OCI-LY1 (cell line): ENCODE measurements around the gene ABHD17A.
A peak's percentile ranks its signal among the peaks of the same experiment; 100 is the strongest.

Experiments
- H2AFZ ChIP-seq: fragments of 200-600 bp; sonication (generic), shearing (Covaris generic); 2 replicates; pipeline ENCODE4 v1.6.0; 2014; ENCODE audit warnings: antibody characterized with exemption, mild to moderate bottlenecking, low read length
- H3F3A ChIP-seq: fragments of 200-600 bp; sonication (generic), shearing (Covaris generic); 2 replicates; pipeline ENCODE4 v1.6.0; 2014; ENCODE audit warnings: mild to moderate bottlenecking, antibody characterized with exemption, low read length, moderate library complexity; ENCODE audit not compliant: insufficient read depth
- H3K27ac ChIP-seq: fragments of 200-600 bp; sonication (generic); 2 replicates; pipeline ENCODE4 v1.5.1; 2014; ENCODE audit warnings: low read length, mixed run types, mild to moderate bottlenecking, low read depth; ENCODE audit not compliant: poor library complexity, severe bottlenecking
- H3K27me3 ChIP-seq: fragments of 200-600 bp; sonication (generic); 2 replicates; pipeline ENCODE4 v1.6.0; 2014; ENCODE audit warnings: antibody characterized with exemption, mild to moderate bottlenecking, low read length, moderate library complexity; ENCODE audit not compliant: insufficient read depth
- H3K36me3 ChIP-seq: fragments of 200-600 bp; sonication (generic); 2 replicates; pipeline ENCODE4 v1.6.1; 2014; ENCODE audit warnings: mild to moderate bottlenecking, antibody characterized with exemption, low read length, moderate library complexity, mixed read lengths; ENCODE audit not compliant: insufficient read depth
- H3K4me1 ChIP-seq: fragments of 200-600 bp; sonication (generic); 2 replicates; pipeline ENCODE4 v1.5.1; 2014; ENCODE audit warnings: mild to moderate bottlenecking, low read length, moderate library complexity; ENCODE audit not compliant: insufficient read depth, severe bottlenecking
- H3K4me2 ChIP-seq: fragments of 200-600 bp; sonication (generic), shearing (Covaris generic); 2 replicates; pipeline ENCODE4 v1.6.1; 2014; ENCODE audit warnings: low read length
- H3K4me3 ChIP-seq: fragments of 200-600 bp; sonication (generic); 2 replicates; pipeline ENCODE4 v1.5.1; 2014; ENCODE audit warnings: low read length, low read depth, mild to moderate bottlenecking, mixed read lengths; ENCODE audit not compliant: poor library complexity, severe bottlenecking
- H3K79me2 ChIP-seq: fragments of 200-600 bp; shearing (Covaris generic); 2 replicates; pipeline ENCODE4 v1.6.1; 2016; ENCODE audit warnings: mixed run types, low read length, mixed read lengths; ENCODE audit not compliant: insufficient read depth
- H3K9ac ChIP-seq: fragments of 200-600 bp; sonication (generic), shearing (Covaris generic); 2 replicates; pipeline ENCODE4 v1.6.1; 2014; ENCODE audit warnings: mild to moderate bottlenecking, low read length, mixed read lengths
- H3K9me2 ChIP-seq: fragments of 200-600 bp; sonication (generic), shearing (Covaris generic); 2 replicates; pipeline ENCODE4 v1.6.1; 2014; ENCODE audit warnings: low read depth, mild to moderate bottlenecking, low read length, mixed read lengths
- H3K9me3 ChIP-seq: fragments of 200-600 bp; shearing (Covaris generic); 2 replicates; pipeline ENCODE4 v1.6.1; 2014; ENCODE audit warnings: low read length, mixed read lengths
- H4K20me1 ChIP-seq: fragments of 200-600 bp; sonication (generic), shearing (Covaris generic); 2 replicates; pipeline ENCODE4 v1.6.0; 2016; ENCODE audit warnings: mild to moderate bottlenecking, low read length; ENCODE audit not compliant: insufficient read depth
- CTCF ChIP-seq: fragments of 200-600 bp; sonication (generic), shearing (Covaris generic); IDR thresholded peaks from 2 replicates; pipeline ENCODE4 v1.5.1; 2017; ENCODE audit warnings: mild to moderate bottlenecking, antibody characterized with exemption, low read length, moderate library complexity, mixed read lengths
- EZH2 ChIP-seq: fragments of 200-600 bp; sonication (generic), shearing (Covaris generic); IDR thresholded peaks from 2 replicates; pipeline ENCODE4 v1.8.0; 2017; ENCODE audit warnings: borderline replicate concordance, mixed run types, mild to moderate bottlenecking, antibody characterized with exemption, low read length, moderate library complexity, mixed read lengths

The ABHD17A gene

GRCh38 chr19:1863638-1864479, 21.4 kb downstream of the ABHD17A start:
- Histone ChIP-seq H3K9me3 (no peaks in the 10 kb centered on the region), H3K4me2 (peak overlapping the region; percentile 65), H2AFZ (no peak overlapping the region), H3K9ac (peak overlapping the region; percentile 76), H3K36me3 (no peaks in the 10 kb centered on the region), H3K27me3 (peaks cover 6% of the 10 kb centered on the region; the same call in 1 of the 2 replicates), H3K79me2 (peaks cover 6% of the 10 kb centered on the region), H3K4me3 (peak overlapping the region; percentile 65), H4K20me1 (no peaks in the 10 kb centered on the region), H3K4me1 (peaks cover 28% of the 10 kb centered on the region), H3K9me2 (no peaks in the 10 kb centered on the region), H3K27ac (peak overlapping the region; percentile 61), H3F3A (no peaks in the 10 kb centered on the region)
- TF ChIP-seq CTCF (no peak), EZH2 (no peak)

GRCh38 chr19:1863328-1863637, 22.0 kb downstream of the ABHD17A start, which contains the start of gene KLF16:
Gene KLF16 (minus strand): TSS chr19:1863579. CDS start chr19:1863497, 82 bp downstream.
- Histone ChIP-seq H3F3A (no peaks in the 10 kb centered on the region), H3K36me3 (no peaks in the 10 kb centered on the region), H4K20me1 (no peaks in the 10 kb centered on the region), H3K27ac (peak within 1 kb of the TSS; percentile 61), H3K9me2 (no peaks in the 10 kb centered on the region), H3K9ac (peak within 1 kb of the TSS; percentile 76), H2AFZ (no peak within 1 kb of the TSS), H3K4me2 (peak within 1 kb of the TSS; percentile 77), H3K79me2 (peaks cover 6% of the 10 kb centered on the region), H3K9me3 (no peaks in the 10 kb centered on the region), H3K4me1 (peaks cover 32% of the 10 kb centered on the region), H3K4me3 (peak within 1 kb of the TSS; percentile 69), H3K27me3 (peaks cover 6% of the 10 kb centered on the region; the same call in 1 of the 2 replicates)
- TF ChIP-seq CTCF: no peak
- no peak for TF ChIP-seq EZH2

- H3K79me2 ChIP-seq: peaks cover 6% of the 10 kb centered on the region
These were observed 22.6 kb downstream of the ABHD17A start for GRCh38 chr19:1862424-1863327.

More at GRCh38 chr19:1862424-1863327, 22.6 kb downstream of the ABHD17A start:
- no peaks in the 10 kb centered on the region for H4K20me1 ChIP-seq
- peaks cover 6% of the 10 kb centered on the region; the same call in 1 of the 2 replicates for H3K27me3 ChIP-seq
- H3K4me1 ChIP-seq: peaks cover 34% of the 10 kb centered on the region
- no peaks in the 10 kb centered on the region for H3F3A ChIP-seq
- no peaks in the 10 kb centered on the region for H3K36me3 ChIP-seq
- H3K9me2 ChIP-seq: no peaks in the 10 kb centered on the region
- peak overlapping the region; percentile 77 for H3K4me2 ChIP-seq
- no peak overlapping the region for H2AFZ ChIP-seq
- no peaks in the 10 kb centered on the region for H3K9me3 ChIP-seq
- H3K27ac ChIP-seq: no peak overlapping the region
- H3K9ac ChIP-seq: peak overlapping the region; percentile 73
- H3K4me3 ChIP-seq: peak overlapping the region; percentile 69
- TF ChIP-seq CTCF: no peak
- no peak for TF ChIP-seq EZH2
